ENCODE results near the gene GRK1.

GRK1 gene

DNA sequence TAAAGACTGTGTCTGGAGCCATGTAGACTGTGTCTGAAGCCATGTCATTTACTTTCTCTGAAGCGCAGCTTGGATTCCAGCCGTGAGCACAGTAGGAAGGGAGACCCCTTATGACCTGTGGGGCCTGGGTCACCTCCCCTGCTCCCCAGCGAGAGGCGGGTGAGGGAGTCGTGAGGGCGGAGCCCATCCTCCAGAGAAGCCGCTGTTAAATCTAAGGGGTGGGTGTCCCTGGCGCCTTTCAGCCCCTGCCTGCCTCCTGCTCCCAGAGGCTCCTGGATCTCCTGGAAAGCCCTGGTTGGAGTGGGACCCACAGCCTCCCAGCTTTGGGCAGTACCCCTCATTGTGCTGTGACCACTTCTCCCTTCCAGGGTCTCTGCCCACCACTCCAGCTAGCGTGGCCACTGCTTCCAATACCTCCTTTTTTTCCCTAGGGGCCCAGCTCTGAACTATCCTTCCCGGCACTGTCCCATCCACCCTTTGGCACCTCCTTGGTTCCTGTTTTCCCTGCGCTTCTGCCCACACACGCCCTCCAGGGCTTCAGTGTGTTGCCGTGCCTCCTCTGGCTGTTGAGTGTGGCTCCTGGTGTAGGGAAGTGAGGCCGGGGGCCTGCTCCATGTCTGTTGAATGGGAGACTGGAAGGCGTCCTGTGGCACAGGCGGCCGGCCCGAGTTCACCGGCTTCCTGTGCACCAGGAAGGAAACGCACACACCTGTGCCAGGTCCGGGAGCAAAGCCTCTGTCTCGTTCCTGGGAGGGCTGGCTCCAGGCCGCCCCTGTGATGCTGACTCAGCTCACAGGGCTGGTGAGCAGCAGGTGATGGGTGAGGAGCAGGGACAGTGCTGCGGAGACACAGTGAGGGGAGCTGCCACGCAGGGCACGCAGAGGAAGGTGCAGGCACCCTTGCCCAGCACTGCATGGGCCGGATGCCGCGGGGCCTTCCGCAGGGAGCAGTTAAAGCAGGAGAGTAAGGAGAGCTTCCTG, 38.4 kb upstream of the GRK1 start:
- TF ChIP-seq, protein P1, sequence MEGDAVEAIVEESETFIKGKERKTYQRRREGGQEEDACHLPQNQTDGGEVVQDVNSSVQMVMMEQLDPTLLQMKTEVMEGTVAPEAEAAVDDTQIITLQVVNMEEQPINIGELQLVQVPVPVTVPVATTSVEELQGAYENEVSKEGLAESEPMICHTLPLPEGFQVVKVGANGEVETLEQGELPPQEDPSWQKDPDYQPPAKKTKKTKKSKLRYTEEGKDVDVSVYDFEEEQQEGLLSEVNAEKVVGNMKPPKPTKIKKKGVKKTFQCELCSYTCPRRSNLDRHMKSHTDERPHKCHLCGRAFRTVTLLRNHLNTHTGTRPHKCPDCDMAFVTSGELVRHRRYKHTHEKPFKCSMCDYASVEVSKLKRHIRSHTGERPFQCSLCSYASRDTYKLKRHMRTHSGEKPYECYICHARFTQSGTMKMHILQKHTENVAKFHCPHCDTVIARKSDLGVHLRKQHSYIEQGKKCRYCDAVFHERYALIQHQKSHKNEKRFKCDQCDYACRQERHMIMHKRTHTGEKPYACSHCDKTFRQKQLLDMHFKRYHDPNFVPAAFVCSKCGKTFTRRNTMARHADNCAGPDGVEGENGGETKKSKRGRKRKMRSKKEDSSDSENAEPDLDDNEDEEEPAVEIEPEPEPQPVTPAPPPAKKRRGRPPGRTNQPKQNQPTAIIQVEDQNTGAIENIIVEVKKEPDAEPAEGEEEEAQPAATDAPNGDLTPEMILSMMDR (conservative IDR thresholded peaks at IDR 0.05; ENCODE audit: control insufficient read depth, insufficient read depth, low read depth, low read length): no peak
- no peak for DNase-seq (ENCODE audit: low read depth)
- H3K4me3 ChIP-seq (ENCODE audit: control insufficient read depth, low read depth, low read length): no peak overlapping the region

DNA sequence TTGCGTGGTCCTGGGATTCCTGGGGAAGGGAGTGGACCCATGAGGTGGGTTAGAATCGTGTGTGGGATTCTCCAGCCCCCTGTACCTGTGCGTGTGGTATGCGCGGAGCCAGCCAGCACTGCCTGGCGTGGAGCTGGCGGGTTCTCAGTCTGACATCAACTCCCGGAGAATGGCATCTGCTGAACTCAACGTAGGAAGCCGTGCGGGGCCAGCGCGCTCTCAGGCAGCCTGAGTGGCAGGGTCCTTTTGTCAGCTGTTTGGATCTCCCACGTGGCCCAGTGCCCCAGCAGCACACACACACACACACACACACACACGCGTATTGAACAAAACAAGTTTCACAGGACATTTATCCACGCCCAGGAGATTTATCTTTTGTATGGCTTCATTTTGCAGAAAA, 37.2 kb upstream of the GRK1 start:
- TF ChIP-seq, protein P1 (conservative IDR thresholded peaks at IDR 0.05; ENCODE audit: control insufficient read depth, insufficient read depth, low read depth, low read length): no peak
- no peak for DNase-seq (ENCODE audit: low read depth)
- no peak overlapping the region for H3K4me3 ChIP-seq (ENCODE audit: control insufficient read depth, low read depth, low read length)

DNA sequence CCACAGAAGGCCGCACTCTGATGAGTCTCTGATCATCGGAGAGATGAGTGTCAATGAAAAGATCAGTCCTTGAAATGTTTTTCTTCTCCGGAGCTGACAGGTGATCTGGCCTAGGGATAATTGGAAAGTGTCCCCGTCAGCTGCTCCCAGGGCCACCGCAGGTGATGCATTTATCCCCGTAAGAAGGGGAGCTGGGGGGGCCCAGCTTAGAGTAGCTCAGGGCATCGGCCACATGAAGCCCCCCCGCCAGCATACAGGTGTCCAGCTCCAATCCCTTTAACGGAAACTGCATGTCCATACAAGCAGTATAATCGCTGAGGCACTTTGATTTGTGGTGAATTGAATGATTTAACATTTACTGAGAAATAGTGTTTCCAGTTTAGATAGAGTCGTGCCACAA, 36.7 kb upstream of the GRK1 start:
- TF ChIP-seq, protein P1 (conservative IDR thresholded peaks at IDR 0.05; ENCODE audit: control insufficient read depth, insufficient read depth, low read depth, low read length): no peak
- no peak overlapping the region for H3K4me3 ChIP-seq (ENCODE audit: control insufficient read depth, low read depth, low read length)
- no peak for DNase-seq (ENCODE audit: low read depth)

DNA sequence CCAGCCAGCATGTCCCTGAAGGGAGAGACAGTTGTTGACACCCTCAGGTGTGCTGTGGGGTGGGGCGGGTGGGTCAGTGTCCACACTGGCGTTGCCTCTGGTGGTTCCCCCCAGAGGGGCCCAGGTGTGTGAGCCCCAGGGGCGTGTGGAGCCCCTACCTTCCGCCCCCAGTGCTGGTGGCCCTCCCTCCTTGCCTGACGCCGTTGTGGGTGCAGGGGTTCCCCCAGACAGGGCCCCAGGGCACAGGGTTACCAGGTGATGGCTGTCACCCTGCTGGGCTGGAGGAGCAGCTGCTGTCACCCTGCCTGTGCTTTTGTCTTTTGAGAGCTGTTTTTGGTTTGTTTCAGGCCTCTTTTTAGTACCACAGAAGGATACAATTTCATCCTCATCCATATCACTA, 36.2 kb upstream of the GRK1 start:
- TF ChIP-seq, protein P1 (conservative IDR thresholded peaks at IDR 0.05; ENCODE audit: control insufficient read depth, insufficient read depth, low read depth, low read length): no peak
- DNase-seq (ENCODE audit: low read depth): no peak
- H3K4me3 ChIP-seq (ENCODE audit: control insufficient read depth, low read depth, low read length): no peak overlapping the region

DNA sequence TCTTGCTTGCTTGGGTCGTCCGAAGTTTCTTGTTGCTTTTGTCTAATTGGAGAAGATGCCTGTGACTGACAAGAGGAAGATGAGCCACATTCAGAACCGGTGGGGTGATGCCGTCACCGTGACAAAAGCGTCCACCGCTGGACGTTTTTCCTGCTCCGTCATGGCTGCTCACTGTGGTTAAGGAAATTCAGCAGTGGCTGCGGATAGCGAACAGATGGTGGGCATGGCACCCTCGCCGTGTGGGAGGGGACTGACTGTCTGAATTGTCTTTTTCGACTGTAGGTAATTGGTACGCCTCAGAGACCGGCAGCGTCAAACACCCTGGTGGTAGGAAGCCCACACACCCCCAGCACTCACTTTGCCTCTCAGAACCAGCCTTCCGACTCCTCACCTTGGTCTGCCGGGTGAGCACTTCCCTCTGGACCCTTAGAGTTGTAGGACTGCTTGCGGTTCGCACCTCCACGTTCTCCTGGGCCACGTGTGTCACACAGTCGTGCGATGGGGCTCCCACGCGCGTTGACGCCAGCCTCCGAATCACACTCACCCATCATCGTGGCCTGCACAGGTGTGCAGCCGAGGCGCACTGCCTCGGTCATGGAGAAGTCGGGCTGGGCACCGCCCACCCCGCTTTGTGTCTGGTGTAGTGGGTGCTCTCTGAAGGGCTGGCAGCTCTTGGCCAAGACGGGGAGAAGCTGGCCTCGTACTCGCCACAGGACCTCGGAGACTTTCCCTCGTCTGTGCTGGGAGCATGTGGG, 35.5 kb upstream of the GRK1 start:
- TF ChIP-seq, protein P1 (conservative IDR thresholded peaks at IDR 0.05; ENCODE audit: control insufficient read depth, insufficient read depth, low read depth, low read length): no peak
- no peak overlapping the region for H3K4me3 ChIP-seq (ENCODE audit: control insufficient read depth, low read depth, low read length)
- no peak for DNase-seq (ENCODE audit: low read depth)

DNA sequence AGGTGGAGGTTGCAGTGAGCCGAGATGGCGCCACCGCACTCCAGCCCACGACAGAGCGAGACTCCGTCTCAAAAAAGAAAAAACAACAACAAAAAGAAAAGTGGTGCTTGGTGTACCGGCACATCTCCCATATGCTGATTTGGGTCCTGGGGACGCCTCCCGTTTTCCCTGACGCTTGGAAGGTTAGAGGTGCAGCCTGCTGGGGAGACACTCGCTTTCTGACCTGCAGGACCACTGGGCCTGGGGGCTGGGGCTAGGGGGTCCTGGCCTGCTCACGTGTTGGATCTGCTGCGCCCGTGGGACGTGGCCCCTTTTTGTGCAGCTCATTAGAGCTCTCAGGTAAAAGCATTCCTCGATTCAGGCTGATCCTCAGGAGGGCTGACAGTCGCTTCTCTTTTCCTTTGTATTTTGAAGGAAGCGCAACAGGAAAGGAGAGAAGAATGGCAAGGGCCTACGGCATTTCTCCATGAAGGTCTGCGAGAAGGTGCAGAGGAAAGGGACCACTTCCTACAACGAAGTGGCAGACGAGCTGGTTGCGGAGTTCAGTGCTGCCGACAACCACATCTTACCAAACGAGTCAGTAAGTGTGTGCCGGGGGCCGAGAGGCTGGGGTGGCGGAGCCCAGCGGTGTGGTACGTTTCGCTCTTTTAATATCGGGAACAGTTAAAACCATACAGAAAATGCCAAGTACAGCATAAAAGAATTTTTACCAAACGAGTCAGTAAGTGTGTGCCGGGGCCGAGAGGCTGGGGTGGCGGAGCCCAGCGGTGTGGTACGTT, 34.1 kb upstream of the GRK1 start:
- TF ChIP-seq, protein P1 (conservative IDR thresholded peaks at IDR 0.05; ENCODE audit: control insufficient read depth, insufficient read depth, low read depth, low read length): no peak
- H3K4me3 ChIP-seq (ENCODE audit: control insufficient read depth, low read depth, low read length): no peak overlapping the region
- no peak for DNase-seq (ENCODE audit: low read depth)

Measured in fibroblast of mammary gland (primary cell).